ENCODE measurements around the gene ELK3.

DNA sequence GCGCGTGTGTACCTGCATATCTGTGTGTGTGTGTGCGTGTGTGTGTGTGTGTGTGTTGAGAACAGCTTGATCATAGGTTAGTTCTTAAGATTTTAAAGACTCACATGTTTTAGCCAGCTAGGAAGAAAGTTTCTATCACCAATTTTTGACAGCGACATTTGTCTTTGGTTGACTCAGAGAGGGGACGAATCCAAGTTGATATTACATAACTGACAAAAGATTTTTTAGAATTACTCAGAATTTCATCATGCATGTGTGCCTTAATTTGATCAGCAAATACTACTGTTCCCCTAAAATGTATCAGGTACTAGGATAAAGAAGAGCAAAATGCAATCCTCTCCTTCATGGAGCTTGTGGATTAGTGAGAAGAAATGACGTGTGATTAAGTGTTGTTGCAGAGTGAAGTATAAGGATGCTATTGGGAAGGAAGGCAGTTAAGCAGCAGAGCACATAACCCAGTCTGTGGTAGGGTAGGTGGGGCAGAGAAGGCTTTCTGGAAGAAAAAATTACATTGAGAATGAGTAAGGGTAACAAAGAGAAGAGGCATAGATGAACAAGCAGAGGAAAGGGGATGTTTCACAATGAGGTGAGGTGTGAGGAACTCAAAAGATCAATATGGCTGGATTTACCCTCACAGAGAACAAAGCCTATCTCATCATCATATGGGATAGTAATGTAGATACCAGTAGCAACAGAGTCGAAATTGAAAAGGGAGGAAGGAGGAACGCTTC is 77.5 kb downstream of the ELK3 start:
- TF ChIP-seq, protein P1, sequence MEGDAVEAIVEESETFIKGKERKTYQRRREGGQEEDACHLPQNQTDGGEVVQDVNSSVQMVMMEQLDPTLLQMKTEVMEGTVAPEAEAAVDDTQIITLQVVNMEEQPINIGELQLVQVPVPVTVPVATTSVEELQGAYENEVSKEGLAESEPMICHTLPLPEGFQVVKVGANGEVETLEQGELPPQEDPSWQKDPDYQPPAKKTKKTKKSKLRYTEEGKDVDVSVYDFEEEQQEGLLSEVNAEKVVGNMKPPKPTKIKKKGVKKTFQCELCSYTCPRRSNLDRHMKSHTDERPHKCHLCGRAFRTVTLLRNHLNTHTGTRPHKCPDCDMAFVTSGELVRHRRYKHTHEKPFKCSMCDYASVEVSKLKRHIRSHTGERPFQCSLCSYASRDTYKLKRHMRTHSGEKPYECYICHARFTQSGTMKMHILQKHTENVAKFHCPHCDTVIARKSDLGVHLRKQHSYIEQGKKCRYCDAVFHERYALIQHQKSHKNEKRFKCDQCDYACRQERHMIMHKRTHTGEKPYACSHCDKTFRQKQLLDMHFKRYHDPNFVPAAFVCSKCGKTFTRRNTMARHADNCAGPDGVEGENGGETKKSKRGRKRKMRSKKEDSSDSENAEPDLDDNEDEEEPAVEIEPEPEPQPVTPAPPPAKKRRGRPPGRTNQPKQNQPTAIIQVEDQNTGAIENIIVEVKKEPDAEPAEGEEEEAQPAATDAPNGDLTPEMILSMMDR (IDR thresholded peaks at IDR 0.05; ENCODE audit: insufficient read depth, low read length, poor library complexity, severe bottlenecking): no peak
- TF ChIP-seq EZH2phosphoT487 (conservative IDR thresholded peaks at IDR 0.05; ENCODE audit: low read length): no peak
